A549 (cell line): Measurements from ENCODE around the gene PELI2.

Experiments
- CBX8 ChIP-seq: fragments of 200-600 bp; sonication (generic); IDR thresholded peaks from 2 replicates; pipeline ENCODE4 v1.6.1; 2016
- EHMT2 ChIP-seq: fragments of 200-600 bp; sonication (generic); IDR thresholded peaks from 2 replicates; pipeline ENCODE4 v1.6.1; 2016; ENCODE audit warnings: antibody characterized with exemption, low read depth, mild to moderate bottlenecking, moderate library complexity
- FOSB ChIP-seq: fragments of 250-450 bp; sonication (Bioruptor Pico); IDR thresholded peaks from 2 replicates; pipeline ENCODE4 v1.5.0; 2020; ENCODE audit warnings: mild to moderate bottlenecking, moderate library complexity
- HDAC2 ChIP-seq: fragments of 200-600 bp; sonication (generic); IDR thresholded peaks from 2 replicates; pipeline ENCODE4 v1.6.1; 2016
- JUN ChIP-seq, 2 experiments: fragments of >200 bp; sonication (Bioruptor Twin); formaldehyde crosslinking; IDR thresholded peaks; 2 replicates in 1 of 2; 3 replicates in 1 of 2; pipeline ENCODE4 v1.6.1; 2016 to 2017
- POLR2A ChIP-seq: IDR thresholded peaks from 2 replicates; pipeline ENCODE4 v1.6.1; 2012; ENCODE audit warnings: mild to moderate bottlenecking, low read length
- RAD21 ChIP-seq, 2 experiments: fragments of >200 bp in 1 of 2; sonication (Bioruptor Twin) in 1 of 2; formaldehyde crosslinking in 1 of 2; IDR thresholded peaks in 1 of 2; conservative IDR thresholded peaks in 1 of 2; 2 replicates in 1 of 2; 3 replicates in 1 of 2; pipeline ENCODE4 v1.6.1; 2012 to 2018; ENCODE audit warnings: inconsistent platforms in 1 of 2
- ZNF302 ChIP-seq: fragments of 250-450 bp; sonication (Bioruptor Pico); IDR thresholded peaks from 2 replicates; pipeline ENCODE4 v1.9.0; 2021; ENCODE audit warnings: inconsistent platforms, mild to moderate bottlenecking, moderate library complexity
- TF ChIP-seq, protein P1 (sequence below): fragments of >200 bp; sonication (Bioruptor Twin); formaldehyde crosslinking; IDR thresholded peaks from 3 replicates; pipeline ENCODE4 v1.5.1; 2016
- TF ChIP-seq, protein P2 (sequence below): fragments of >200 bp; sonication (Bioruptor Twin); formaldehyde crosslinking; IDR thresholded peaks from 3 replicates; pipeline ENCODE4 v1.6.1; 2016

DNA sequence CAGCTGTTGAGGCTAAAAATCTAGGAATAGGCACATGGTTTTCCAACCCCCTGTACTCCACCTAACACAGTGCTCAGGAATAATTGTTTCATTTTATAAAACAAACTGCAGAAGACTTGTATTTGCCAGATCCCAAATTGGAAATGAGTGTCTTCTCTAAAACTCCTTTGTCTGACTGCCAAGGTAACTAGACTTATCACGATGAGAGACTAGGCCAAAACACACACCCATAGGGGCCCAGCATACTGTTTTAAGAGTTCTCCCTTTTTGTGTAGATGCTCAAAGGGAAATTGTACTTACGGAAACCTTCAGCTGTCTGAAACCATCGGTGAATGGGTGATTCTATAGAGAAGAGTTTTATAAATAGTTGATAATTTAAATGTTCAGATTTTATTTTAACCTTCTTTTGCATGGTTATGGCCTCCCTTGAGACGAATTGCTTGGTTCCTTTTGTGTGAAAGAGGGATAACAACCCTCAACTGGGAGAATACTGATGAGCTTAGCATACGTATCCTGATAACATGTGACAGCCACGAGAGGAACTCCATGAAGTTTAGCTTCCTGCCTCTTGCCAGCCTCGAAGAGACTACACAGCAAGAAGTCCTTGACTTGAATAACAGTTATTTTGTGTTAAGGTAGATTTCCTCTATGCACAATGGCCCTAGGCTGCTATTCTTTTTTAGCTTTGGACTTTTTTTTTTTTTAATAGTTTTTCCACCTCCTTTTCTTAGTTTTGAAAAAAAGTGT, 103.3 kb downstream of the PELI2 start:
- TF ChIP-seq POLR2A: no peak
- TF ChIP-seq, protein P1, sequence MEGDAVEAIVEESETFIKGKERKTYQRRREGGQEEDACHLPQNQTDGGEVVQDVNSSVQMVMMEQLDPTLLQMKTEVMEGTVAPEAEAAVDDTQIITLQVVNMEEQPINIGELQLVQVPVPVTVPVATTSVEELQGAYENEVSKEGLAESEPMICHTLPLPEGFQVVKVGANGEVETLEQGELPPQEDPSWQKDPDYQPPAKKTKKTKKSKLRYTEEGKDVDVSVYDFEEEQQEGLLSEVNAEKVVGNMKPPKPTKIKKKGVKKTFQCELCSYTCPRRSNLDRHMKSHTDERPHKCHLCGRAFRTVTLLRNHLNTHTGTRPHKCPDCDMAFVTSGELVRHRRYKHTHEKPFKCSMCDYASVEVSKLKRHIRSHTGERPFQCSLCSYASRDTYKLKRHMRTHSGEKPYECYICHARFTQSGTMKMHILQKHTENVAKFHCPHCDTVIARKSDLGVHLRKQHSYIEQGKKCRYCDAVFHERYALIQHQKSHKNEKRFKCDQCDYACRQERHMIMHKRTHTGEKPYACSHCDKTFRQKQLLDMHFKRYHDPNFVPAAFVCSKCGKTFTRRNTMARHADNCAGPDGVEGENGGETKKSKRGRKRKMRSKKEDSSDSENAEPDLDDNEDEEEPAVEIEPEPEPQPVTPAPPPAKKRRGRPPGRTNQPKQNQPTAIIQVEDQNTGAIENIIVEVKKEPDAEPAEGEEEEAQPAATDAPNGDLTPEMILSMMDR: no peak
- no peak for TF ChIP-seq EHMT2
- TF ChIP-seq RAD21 (conservative IDR thresholded peaks at IDR 0.05 in 1 of 2, IDR thresholded peaks at IDR 0.05 in 1 of 2): no peak
- TF ChIP-seq, protein P2, sequence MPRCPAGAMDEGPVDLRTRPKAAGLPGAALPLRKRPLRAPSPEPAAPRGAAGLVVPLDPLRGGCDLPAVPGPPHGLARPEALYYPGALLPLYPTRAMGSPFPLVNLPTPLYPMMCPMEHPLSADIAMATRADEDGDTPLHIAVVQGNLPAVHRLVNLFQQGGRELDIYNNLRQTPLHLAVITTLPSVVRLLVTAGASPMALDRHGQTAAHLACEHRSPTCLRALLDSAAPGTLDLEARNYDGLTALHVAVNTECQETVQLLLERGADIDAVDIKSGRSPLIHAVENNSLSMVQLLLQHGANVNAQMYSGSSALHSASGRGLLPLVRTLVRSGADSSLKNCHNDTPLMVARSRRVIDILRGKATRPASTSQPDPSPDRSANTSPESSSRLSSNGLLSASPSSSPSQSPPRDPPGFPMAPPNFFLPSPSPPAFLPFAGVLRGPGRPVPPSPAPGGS: no peak
- no peak for TF ChIP-seq ZNF302 (CRISPR knock-in tag)
- TF ChIP-seq FOSB (CRISPR knock-in tag): no peak
- TF ChIP-seq JUN (IDR thresholded peaks at IDR 0.05): no peak
- no peak for TF ChIP-seq CBX8
- TF ChIP-seq HDAC2: no peak
